Upper lobe of right lung (tissue), 1 donor: ENCODE results near the gene L1CAM. TPM values are rescaled to one million over a fixed set of nuclear protein-coding genes. Genes with fewer than 3 reads are reported as not detected.

Experiments used
- ATAC-seq: fragments of 200-7000 bp; cut with Tn5 transposase; one replicate; pipeline ENCODE4 v1.9.1; 2020; ENCODE audit warnings: mild to moderate bottlenecking, moderate library complexity
- DNase-seq: peaks from one replicate; pipeline ENCODE4 v3.0.0-alpha.2; 2020
- H3K27ac ChIP-seq: fragments of 200-600 bp; one replicate; pipeline ENCODE4 v1.8.0; 2022
- H3K27me3 ChIP-seq: fragments of 200-600 bp; one replicate; pipeline ENCODE4 v1.8.0; 2022; ENCODE audit warnings: mild to moderate bottlenecking
- H3K36me3 ChIP-seq: fragments of 200-600 bp; one replicate; pipeline ENCODE4 v1.8.0; 2022
- H3K4me1 ChIP-seq: fragments of 200-600 bp; one replicate; pipeline ENCODE4 v1.8.0; 2022
- H3K4me3 ChIP-seq: fragments of 200-600 bp; one replicate; pipeline ENCODE4 v1.8.0; 2022; ENCODE audit warnings: mild to moderate bottlenecking
- H3K9me3 ChIP-seq: fragments of 200-600 bp; one replicate; pipeline ENCODE4 v1.8.0; 2022
- intact Hi-C: fragments of 100-400 bp; cut with DNase I; formaldehyde crosslinking; loops from one replicate; pipeline ENCODE4 v1.11.0; 2022
- total RNA-seq: library from RNA; stranded (reverse); fragmentation: NEBNext Ultra II Directional; extraction: Animal tissue kit (Norgen Biotek cat#: 25700); gene quantifications from one replicate; pipeline ENCODE4 v1.2.1, GENCODE V29; 2021
- TF ChIP-seq, protein P1 (sequence below): fragments of 200-600 bp; IDR thresholded peaks from one replicate; pipeline ENCODE4 v1.8.0; 2022; ENCODE audit warnings: antibody characterized with exemption
- donor health status: DM: no; HTN: yes; CAD: no; lungs with severe emphysema.

The L1CAM gene
- total RNA-seq, 1 donor from 2014 or later = 1.2 TPM

DNA sequence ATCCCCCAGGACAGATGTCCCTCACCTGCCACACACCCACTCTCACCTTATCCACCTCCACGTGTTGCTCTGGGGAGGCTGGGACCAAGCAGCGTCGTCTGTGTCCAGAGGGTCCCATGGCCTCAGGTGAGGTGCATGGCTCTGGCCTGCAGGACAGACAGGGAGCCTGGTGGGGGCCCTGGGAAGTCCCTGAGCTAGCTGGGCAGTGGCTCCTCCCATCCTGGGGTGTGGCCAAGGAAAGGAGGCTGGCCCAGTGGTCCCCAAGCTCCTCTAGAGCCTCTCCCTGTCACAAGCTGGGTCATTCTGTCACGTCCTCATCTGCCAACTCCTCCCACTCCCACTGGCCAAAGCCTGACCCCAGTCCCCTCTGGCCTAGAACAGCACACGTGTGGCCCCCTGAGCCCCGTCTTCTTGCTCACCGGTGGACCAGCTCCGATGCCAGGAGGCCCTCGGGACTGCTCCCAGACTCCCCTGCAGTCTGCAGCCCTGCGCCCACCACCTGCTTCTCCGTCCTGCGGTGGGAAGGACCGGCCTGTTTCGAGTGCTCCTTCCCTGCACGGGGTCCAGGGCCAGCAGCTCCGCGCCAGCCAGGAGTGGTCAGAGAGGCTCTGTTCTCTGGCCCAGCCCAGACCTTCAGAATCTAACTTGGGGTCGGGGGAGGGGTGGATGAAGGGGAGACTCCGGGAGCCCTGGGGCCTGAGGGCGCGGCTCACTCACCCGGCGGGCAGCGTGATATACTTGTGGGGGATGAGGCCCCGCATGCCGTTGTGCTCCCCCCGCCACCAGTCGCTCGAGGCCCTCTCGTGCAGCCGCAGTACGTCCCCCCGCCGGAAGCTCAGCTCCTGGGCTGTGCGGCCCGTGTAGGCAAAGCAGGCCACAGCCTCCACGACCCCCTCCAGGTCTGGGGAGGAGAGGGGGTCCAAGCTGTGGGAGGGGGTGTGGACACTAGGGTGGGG lies 23.3 kb upstream of the L1CAM start:
- Histone ChIP-seq H3K4me3 (no peak overlapping the region), H3K27ac (no peak overlapping the region), H3K36me3 (no peaks in the 10 kb centered on the region), H3K4me1 (peaks cover 5% of the 10 kb centered on the region), H3K9me3 (no peaks in the 10 kb centered on the region), H3K27me3 (no peaks in the 10 kb centered on the region)
- DNase-seq = no peak
- TF ChIP-seq, protein P1, sequence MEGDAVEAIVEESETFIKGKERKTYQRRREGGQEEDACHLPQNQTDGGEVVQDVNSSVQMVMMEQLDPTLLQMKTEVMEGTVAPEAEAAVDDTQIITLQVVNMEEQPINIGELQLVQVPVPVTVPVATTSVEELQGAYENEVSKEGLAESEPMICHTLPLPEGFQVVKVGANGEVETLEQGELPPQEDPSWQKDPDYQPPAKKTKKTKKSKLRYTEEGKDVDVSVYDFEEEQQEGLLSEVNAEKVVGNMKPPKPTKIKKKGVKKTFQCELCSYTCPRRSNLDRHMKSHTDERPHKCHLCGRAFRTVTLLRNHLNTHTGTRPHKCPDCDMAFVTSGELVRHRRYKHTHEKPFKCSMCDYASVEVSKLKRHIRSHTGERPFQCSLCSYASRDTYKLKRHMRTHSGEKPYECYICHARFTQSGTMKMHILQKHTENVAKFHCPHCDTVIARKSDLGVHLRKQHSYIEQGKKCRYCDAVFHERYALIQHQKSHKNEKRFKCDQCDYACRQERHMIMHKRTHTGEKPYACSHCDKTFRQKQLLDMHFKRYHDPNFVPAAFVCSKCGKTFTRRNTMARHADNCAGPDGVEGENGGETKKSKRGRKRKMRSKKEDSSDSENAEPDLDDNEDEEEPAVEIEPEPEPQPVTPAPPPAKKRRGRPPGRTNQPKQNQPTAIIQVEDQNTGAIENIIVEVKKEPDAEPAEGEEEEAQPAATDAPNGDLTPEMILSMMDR = no peak
- no peak for ATAC-seq
- intact Hi-C loops = no loop called here

DNA sequence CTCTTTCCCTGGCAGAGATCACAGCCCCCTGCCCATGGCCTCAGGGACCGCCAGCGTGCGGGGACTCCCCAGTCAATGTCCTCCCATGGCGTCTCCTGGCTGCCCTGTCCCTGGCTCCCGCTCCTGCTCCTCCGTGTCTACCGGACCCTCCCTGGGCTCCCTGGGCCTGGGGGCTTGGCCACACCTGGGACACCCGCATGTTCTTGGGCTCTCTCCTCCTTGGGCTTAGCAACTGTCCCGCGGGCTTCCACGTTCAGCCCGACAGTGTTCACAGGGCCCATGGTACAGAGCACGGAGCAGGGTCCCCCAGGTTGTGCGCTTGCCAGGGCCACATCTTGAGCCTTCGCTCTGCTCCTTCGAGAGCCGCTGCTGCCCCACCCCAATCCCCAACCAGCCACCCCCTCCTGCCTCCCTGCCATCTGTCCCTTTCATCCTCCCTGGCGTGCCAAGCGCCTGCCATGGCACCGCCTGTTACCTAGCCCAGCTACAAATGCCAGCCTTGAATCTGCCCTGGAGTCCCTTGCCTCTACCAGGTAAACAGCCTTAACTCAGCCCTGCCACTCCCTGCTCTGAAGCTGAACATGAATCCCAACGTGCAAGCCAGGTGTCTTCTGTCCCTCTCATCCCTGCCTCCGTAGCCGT lies 22.4 kb upstream of the L1CAM start:
- Histone ChIP-seq H3K36me3 (no peaks in the 10 kb centered on the region), H3K27ac (no peak overlapping the region), H3K4me3 (no peak overlapping the region), H3K9me3 (no peaks in the 10 kb centered on the region), H3K27me3 (no peaks in the 10 kb centered on the region), H3K4me1 (peaks cover 9% of the 10 kb centered on the region)
- TF ChIP-seq, protein P1 = no peak
- DNase-seq = no peak
- ATAC-seq = no peak
- intact Hi-C loops = no loop called here

DNA sequence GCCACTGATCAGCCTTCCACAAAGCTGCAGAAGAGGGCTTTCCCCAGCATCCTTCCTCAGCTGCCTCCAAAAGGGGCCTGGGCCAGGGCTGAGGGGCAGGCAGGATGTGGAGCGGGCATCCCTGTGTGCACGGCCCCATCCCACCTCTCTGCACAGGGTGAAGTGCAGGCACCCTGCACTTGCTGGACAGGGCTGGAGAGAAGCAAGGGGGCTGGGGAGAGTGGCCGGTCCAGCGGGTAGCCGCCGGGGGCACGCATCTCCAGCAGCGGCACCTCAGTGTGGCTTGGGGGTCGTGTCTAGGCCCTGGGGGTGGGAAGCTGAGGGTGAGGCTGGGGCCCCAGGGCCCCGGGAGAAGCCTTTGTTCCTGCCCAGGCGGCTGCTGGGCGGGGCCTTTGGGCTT lies 21.5 kb upstream of the L1CAM start:
- Histone ChIP-seq H3K4me1 (peaks cover 9% of the 10 kb centered on the region), H3K27me3 (no peaks in the 10 kb centered on the region), H3K4me3 (no peak overlapping the region), H3K36me3 (no peaks in the 10 kb centered on the region), H3K27ac (no peak overlapping the region), H3K9me3 (no peaks in the 10 kb centered on the region)
- intact Hi-C loops = no loop called here
- ATAC-seq = no peak
- TF ChIP-seq, protein P1 = no peak
- DNase-seq = no peak

DNA sequence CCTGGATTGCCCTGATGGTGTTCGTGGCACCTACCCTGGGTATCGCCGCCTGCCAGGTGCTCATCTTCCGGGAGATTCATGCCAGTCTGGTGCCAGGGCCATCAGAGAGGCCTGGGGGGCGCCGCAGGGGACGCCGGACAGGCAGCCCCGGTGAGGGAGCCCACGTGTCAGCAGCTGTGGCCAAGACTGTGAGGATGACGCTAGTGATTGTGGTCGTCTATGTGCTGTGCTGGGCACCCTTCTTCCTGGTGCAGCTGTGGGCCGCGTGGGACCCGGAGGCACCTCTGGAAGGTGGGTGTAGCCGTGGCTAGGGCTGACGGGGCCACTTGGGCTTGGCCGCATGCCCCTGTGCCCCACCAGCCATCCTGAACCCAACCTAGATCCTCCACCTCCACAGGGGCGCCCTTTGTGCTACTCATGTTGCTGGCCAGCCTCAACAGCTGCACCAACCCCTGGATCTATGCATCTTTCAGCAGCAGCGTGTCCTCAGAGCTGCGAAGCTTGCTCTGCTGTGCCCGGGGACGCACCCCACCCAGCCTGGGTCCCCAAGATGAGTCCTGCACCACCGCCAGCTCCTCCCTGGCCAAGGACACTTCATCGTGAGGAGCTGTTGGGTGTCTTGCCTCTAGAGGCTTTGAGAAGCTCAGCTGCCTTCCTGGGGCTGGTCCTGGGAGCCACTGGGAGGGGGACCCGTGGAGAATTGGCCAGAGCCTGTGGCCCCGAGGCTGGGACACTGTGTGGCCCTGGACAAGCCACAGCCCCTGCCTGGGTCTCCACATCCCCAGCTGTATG lies 20.3 kb upstream of the L1CAM start:
- Histone ChIP-seq H3K4me3 (no peak overlapping the region), H3K9me3 (no peaks in the 10 kb centered on the region), H3K27me3 (no peaks in the 10 kb centered on the region), H3K27ac (no peak overlapping the region), H3K36me3 (no peaks in the 10 kb centered on the region), H3K4me1 (peaks cover 9% of the 10 kb centered on the region)
- TF ChIP-seq, protein P1 = no peak
- no peak for DNase-seq
- ATAC-seq = no peak
- intact Hi-C loops = no loop called here

DNA sequence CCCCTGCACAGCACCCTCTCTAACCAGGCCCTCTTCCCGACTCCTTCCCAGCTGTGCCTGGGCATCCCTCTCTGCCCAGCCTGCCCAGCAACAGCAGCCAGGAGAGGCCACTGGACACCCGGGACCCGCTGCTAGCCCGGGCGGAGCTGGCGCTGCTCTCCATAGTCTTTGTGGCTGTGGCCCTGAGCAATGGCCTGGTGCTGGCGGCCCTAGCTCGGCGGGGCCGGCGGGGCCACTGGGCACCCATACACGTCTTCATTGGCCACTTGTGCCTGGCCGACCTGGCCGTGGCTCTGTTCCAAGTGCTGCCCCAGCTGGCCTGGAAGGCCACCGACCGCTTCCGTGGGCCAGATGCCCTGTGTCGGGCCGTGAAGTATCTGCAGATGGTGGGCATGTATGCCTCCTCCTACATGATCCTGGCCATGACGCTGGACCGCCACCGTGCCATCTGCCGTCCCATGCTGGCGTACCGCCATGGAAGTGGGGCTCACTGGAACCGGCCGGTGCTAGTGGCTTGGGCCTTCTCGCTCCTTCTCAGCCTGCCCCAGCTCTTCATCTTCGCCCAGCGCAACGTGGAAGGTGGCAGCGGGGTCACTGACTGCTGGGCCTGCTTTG lies 19.6 kb upstream of the L1CAM start:
- no peak overlapping the region for H3K4me3 ChIP-seq
- no peak overlapping the region for H3K27ac ChIP-seq
- no peaks in the 10 kb centered on the region for H3K27me3 ChIP-seq
- intact Hi-C loops = no loop called here
- peaks cover 9% of the 10 kb centered on the region for H3K4me1 ChIP-seq
- TF ChIP-seq, protein P1 = no peak
- DNase-seq = no peak
- no peaks in the 10 kb centered on the region for H3K36me3 ChIP-seq
- H3K9me3 ChIP-seq = no peaks in the 10 kb centered on the region
- no peak for ATAC-seq
